Iris pigment epithelial cell (primary cell): ENCODE data around the gene C3orf52.

Experiments
- DNase-seq: peaks from one replicate; pipeline ENCODE4 v3.0.0-alpha.2; 2011; ENCODE audit warnings: low read depth

Gene C3orf52

DNA sequence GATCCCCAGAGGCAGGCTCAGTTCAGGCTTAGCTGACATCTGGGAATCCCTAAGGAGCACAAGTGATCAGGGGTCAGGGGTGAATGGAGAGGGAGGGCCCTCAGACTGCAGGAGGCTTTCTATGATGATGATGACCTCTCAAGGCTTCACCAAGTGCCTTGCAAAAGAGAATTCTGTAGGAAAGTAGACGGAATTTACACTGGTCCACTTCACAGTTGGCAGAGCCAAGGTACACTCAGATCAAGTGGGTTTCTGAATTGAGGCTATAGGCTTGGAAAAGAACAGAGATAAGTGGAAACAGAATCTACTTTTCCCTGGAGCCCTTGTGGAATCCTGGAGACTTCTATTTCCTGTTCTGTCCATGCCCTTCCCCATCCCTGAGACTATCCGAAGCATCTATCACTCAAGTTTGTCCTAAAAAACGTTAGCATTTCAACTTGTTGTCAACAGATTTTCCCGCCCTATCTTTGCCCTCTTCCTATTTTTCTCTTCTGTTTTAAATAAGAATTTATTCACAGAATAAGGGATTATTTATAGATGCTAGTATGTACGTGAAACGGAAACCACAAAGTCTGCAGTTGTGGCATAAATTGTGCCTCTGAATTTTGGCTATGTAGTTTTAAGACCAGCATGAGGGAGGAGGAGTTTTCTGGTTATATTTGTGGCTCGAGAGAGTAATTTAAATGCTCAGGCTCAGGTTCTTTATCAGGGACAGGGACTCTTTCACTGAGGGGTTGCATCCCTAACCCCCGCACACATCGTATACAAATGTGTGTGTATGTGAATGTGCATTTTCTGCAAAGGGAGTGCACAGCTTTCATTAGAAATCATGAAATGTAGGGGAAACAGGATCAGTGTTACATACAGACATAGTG is 34.0 kb downstream of the C3orf52 start:
- no peak for DNase-seq

DNA sequence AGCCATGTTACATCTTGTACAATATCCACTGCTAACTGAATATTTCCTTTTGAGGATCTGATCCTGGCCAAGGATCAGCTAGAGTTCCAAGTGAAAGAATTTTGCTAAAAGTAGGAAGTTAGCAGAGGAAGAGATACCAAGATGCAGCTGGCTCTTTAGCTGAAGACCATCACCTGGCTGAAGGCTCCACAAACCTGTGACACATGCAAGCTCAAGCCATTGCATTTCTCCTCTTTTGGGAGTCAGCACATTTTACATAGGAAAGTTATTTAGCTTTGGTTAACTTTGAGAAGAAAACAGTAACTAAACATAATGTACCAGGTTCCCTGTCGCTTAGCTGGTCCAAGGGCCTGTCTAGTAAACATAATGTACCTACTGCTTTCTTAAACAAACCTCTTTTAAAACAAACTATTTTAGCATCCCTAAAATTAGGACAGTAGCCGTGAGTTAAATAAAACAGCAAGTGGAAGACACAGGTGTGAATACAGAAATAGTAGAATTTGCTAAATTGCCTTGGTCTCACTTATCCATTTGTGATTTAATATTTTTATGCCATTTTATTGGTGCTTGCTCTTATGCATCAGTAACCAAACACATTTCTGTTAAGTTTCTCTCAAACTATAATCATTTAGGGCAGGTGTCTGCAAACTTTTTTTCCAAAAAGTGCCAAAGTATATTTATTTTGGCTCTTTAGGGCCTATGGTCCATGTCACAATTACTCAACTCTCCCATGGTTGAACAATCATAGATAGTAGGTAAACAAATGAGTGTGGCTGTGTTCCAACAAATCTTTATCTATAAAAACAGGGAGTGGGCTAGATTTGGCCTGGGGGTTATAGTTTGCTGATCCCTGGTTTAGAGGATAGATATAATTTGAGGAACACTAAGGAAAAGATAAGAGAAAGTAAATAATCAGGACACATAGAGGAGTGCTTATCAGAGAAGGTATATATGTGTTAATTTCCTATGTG is 35.7 kb downstream of the C3orf52 start:
- no peak for DNase-seq

DNA sequence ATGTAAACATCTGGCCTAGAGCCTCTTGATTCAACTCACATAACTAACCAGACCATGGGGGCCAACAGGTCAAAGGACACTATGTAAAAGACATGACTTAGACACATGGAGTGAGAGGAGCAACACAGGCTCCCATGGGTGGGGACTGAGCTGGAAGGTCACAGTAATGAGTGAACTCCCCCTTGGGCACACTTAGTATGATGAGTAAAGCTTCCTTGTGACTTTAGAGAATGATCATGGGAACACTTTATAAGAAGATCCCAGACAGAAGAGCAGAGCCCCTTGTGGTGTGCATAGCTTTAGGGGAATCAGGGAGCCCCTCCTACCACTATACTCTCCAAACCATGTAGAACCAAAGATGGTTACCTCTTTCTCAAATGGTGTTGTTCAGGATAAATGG is 36.7 kb downstream of the C3orf52 start:
- DNase-seq: no peak

DNA sequence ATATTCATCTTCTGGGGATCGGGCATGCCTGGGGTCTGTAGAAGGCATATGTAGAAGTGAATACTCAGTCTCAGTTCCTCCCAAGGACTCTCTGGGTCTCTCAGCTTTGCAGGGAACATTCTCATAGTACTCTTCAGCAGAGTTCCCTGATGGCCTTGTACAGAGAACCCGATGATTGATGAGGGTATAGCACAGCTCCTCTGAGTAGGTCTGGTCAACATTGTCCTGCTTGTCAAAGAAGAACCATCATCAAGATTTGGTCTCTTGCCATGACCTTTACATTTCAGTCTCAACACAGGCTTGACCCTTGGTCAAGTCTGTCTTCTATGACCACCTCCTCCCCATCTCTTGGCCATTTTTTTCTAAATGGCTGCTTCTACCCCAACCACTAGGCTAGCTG is 37.4 kb downstream of the C3orf52 start:
- DNase-seq: no peak

DNA sequence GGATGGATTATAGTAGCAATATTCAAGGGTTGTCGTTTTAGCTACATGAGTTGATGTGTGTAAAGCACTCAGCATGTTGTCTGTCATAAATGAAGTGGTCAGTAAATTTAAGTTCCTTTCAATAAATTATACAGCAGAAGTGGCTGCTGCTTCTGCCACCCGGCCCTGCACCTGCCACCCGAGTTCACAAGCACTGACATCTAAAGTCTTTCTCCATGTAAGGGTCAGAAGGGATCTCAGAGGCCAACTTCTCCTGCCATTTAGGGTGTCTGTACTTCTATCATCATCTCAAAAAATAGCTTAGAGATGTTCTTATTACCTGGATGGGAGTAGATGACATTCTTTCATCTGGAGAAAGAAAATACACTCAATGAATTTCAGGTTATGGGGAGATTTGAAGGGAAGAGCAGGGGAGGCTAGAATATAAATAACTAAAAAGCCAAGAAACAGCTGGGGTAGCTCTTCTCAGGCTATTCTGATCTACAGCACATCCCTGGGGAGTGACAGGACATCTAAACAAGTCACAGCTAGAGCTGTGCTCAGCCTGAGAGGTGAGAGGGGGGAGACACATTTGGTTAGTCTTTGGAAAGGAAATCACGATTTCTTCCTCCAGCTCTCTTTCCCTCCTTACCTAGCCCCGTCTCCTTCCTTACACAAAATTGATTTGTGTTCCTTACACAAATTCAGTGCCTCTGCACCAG is 38.9 kb downstream of the C3orf52 start:
- DNase-seq: no peak

DNA sequence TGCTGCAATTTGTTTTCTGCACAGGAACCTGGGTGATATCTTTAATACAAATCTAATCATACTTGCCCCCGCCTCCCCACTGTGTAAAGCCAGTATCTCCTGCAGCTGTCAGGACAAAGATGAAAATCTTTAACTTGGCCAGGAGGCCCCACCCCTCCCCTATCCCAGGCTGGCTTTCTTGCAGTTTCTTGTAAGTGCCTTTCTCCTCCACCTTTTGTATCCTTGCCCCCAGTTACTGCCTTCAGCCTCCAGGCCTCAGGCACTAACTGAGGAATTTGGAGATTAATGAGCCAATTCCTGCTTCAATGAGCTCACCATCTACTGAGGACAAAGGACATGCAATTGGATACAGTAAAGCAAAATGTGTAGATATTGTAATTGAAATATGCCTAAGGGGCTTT is 40.3 kb downstream of the C3orf52 start:
- DNase-seq: peak; percentile 21

DNA sequence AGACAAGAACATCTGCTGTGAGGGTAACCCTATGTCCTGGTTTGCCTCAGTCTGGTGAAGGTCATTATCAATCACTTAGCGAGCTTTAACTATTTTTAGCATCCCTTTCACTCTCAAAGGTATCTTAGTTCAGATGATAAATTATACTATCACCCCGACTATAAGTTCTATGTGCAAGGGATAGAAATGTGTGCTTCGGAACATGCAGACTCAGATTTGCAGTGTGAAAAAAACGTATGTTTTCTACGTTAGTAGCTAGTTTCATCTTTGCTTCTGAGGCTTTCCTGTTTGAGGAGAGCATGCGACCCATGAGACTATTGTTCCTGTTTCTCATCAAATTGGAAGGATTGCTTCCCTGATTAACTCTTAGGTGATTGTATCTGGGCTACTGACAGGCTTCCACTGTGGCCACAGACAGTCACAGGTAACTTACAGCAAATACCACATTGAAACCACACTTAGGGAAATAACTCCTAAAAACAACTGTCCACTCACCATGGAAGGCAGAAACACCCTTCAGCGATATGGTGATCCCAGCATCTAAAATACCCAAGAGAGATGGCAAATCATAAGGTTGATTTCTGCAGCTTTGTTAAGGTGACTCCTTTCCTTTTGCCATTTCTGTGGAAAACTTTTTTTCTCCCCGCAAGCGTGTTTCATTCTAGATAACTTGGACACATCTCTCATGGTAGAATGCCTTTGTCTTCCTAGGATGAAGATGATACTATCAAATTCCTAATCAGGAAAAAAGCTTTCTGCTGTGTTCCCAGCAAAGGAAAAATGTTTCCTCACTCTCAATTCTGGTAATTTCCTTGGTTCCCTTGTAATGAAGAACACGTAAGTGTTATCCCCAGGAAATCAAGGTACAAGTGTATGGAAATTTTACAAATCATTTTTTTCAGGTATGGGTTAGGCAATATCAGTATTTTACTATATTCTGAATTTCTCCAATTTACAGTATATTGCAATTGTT is 41.6 kb downstream of the C3orf52 start:
- no peak for DNase-seq

DNA sequence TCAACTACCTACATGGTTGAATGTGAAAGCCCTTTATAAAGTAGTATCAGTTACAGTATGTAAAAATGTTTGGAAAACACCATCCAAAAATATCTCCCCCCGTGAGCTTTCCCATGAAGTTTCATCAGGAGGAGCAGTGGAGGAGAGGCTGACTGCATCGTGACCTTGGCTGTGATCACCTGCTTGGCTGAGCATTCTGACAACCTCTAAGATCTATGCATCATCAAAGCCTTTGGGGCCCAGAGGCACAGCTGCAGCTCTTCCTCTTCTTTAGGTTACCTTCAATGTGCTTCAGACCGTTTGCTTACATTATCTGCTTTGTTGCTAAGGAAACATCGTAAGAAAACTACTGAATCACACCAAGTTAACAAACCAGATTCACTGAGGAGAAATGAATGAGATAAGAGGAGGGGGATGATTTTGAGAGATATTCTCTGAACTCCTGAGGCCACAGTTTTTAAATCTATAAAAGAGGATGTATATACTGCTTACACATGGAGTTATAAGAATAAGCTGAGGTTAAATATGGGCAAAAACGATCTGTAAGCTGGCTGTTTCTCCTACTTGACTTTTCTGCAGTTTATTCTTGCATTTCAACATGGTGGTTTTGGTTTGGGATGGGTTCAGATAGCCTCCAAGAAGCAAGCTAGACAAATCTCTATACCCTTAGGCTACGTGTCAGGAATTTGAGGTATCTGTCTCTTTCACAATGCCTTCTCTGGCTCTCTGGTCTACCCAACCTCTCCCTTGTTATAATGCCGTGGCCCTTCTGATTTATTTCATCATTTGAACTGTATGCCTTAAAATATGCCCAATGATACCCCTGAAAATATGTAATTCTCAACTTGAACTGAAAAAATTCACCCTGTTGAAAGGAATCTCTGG is 42.9 kb downstream of the C3orf52 start:
- DNase-seq: peak; percentile 69

DNA sequence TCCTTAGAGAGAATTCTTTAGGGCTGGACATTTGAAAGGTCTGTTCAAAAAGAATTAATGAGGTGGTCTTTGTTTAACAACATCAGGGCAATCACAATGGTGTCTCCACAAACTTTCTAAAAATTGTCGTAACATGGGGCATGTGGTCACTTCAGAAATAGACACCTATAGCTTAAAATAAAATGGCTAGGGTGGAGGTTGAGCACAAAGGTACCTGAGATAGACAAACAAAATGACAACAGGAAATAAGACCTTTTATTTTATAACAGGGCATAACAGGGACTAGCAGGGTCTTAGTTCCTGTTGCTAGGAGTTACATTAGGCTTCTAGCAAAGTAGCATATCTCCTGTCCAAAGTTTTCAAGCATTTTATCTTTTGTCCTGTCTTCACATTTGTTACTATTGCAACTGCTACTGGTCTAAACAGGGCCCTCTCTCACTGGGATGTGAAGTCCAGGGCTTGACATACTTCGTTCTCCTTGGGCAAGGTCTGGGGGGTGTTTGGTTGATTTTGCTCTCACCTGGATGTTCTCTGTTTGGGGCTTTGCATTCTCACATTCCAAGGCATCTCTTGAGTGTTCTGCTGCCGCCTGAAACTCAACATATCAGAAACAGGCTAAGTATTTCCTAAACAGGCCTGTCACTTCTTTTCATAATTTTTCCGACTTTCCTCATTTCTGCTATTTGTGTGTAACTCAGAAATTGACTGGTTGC is 43.9 kb downstream of the C3orf52 start:
- no peak for DNase-seq

DNA sequence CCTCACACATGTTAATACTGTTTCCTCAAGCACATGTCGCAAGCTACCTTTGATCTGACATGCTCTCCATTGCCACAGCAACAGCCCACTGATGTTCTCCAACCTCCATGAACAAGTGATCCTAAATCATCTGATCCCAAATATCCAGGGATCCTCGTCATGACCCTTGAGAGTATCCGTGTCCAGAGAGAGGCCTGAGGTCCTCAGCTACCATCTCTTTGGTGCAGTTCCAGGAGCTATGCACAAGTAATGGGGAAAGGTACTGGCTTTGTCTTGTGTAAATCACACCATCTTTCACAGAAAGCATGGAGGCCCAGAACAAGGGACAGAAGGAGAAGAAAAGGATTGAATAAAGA is 44.4 kb downstream of the C3orf52 start:
- DNase-seq: no peak

DNA sequence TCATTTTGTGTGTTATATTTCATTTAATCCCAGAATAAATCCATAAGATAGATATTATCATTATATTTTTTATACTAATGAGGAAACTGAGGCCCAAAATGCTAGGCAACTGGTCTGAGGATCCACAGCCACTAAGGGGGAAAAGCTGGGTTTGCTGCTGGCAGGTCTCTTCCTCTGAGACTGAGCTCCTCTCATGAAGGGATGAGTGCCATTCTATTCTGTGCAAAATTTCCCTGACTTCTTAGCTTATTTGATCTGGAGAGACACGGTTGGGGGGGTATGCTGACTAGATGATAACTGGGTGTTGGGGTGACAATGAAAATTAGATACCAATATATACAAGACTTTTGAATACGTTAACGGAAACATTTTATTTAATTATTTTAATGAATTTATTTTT is 44.9 kb downstream of the C3orf52 start:
- DNase-seq: no peak

DNA sequence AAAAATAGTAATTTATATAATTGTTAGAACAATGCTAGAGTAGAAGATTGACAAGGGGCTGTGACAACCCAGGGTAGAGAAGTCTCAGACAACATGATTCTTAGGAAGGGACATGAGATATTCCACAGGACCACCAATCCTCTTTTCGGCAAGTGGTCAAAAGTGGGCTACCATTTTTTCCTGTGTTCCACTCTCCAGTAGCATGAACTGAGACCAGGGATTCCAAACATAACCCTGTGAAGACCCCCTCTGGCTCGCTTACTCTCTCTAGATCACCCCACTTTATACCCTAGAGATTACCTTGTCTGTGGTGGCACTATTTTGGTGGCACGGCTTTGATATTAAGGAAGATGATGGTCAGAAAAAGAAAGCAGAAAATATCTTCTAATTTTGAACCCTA is 45.9 kb downstream of the C3orf52 start:
- DNase-seq: no peak

DNA sequence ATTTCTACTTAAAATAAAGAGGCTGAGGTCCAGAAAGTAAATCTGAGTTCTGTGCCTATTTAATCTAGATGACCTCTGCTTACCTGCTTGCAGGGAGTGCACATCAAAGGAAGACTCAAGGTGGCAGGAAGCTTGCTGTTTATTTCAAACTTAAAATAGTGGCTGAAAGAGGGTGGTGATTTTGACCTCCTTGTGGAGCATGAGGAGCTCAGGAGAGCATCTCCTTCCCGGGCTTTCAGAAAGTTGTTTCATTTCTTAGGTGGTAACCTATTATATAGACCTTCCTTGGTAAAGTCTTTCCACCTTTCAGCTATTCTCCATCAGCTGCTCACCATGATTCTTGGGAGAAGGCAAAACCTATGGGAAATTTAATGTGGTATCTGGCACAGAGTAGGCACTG is 46.4 kb downstream of the C3orf52 start:
- no peak for DNase-seq

DNA sequence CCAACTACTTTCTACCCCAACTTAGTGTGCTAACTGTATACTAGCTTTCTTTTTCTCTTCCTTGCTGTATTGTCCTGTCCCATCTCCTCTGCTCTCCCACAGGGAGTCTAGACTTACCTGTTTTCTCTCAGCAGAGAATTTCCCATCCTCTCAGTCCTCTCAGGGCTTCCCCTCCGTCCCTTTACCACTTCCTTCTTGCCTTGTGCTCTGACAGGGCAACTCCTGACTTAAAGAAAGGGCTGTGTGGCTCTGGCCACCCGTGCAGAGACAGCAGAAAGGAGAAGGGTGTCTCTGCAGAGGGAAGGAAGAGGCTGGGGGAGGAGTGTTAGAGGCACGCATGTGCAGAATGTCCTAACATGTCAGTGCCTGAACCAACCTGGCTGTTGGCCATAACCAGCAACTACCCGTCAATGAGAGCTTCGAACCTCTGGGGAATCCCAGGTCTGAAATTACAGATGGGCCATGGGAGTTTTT is 46.8 kb downstream of the C3orf52 start, which contains the start of gene GCSAM:
GCSAM (minus strand) TSS at position 274 of the 474 bp plus-strand sequence; CDS start at position 146, 128 bp downstream.
- no peak for DNase-seq

DNA sequence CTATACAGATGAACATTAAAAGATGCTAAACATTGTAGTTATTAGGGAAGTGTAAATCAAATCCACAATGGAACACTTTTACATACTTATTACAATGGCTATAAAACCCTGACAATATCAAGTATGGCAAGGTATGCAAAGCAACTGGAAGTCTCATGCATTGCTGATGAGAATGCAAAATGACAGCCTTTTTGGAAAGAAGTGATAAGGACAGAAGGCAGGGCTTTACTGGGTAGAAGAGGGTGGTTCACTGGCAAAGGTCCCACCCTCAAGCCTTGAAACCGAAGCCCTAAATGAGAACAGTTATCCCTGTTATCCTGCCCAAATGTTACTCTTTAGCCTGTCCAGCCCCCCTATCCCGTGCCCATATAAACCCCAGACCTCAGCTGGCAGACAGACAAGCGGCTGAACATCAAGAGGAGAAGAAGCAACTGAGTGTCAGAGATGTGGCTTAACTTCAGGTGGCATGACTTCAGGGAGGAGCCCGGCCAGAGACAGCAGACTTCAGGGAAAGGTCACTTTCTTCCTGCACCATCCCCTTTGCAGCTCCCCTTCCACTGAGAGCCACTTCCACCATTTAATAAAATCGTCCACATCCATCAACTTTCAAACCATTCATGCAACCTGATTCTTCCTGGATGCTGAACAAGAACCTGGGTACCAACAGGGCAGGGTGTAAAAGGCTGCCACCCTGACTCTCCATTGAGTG is 47.6 kb downstream of the C3orf52 start:
- no peak for DNase-seq

DNA sequence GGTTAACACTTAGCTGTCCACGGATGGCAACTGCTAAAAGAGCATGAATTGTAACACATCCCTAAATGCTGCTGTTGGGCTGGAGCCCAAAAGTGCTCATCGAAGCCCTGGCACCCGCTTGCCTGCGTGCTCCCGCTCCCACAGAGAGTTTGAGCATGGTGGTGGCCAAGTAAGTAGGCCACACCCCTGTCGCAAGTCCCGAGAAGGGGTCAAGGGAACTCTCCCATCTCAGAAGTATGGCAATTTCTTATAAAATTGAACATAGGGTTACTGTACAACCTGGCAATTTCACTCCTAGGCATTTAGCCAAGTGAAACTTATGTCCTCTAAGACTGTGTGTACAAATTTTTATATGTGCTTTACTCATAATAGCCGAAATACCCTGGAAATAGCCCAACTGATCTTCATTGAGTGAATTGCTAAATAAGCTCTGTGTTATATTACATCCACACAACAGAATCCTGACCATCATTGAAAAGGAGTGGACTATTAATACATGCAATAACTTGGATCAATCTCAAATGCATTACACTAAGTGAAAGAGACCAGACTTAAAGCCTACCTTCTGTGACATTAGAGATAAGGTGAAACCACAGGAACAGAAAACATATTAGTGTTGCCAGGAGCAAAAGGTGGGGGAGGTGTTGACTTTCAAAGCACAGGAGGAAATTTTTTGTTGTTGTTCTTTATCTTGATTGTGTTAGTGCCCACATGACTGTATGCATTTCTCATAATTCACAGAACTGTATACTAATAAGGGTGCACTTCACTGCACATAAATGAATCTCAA is 48.3 kb downstream of the C3orf52 start:
- peak; percentile 29 for DNase-seq

DNA sequence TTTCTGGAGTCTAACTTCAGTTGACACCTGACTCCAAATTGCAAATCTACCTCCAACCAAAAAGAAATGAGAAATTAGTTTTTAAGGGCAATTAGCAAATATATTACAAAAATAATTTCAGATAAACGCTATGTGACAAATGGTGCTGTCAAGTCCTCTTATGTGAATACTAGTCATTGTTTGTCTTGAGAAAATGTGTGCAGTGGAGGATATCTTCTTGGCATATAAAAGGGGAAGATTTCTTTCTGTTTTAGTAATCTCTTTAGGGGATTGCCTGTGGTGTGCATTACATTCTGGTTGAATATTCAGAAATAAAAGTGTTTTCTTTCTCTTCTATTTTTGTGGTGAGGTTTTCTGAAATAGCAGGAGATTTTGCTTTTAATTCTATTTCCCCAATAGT is 49.9 kb downstream of the C3orf52 start:
- DNase-seq: no peak
